HCT116 (cell line): ENCODE measurements around the gene BRIP1.

Source experiments
- CBX3 ChIP-seq: IDR thresholded peaks from 2 replicates; pipeline ENCODE4 v1.6.1; 2012; ENCODE audit warnings: low read depth
- CTCF ChIP-seq, 3 experiments: fragments of 200-600 bp in 1 of 3; sonication (generic) in 1 of 3; IDR thresholded peaks in 2 of 3; conservative IDR thresholded peaks in 1 of 3; 2 replicates each; pipeline ENCODE4 v1.5.1; 2012 to 2017; ENCODE audit warnings: low read depth in 2 of 3, low read length in 2 of 3, antibody characterized with exemption in 1 of 3, borderline replicate concordance in 1 of 3, control low read depth in 1 of 3, mild to moderate bottlenecking in 1 of 3, mixed read lengths in 1 of 3, mixed run types in 1 of 3, moderate library complexity in 1 of 3; ENCODE audit not compliant: insufficient read depth in 1 of 3
- EGR1 ChIP-seq: IDR thresholded peaks from 2 replicates; pipeline ENCODE4 v1.6.1; 2012; ENCODE audit warnings: low read depth
- EZH2 ChIP-seq: fragments of 200-600 bp; sonication (generic); IDR thresholded peaks from 2 replicates; pipeline ENCODE4 v1.6.1; 2017; ENCODE audit warnings: antibody characterized with exemption, mixed run types
- MAX ChIP-seq: IDR thresholded peaks from 2 replicates; pipeline ENCODE4 v1.6.1; 2012
- POLR2A ChIP-seq: IDR thresholded peaks from 2 replicates; pipeline ENCODE4 v1.7.0; 2011; ENCODE audit warnings: borderline replicate concordance; ENCODE audit not compliant: insufficient read depth, insufficient read length; ENCODE audit errors: extremely low read depth
- ZNF274 ChIP-seq: fragments of 200-500 bp; sonication (Bioruptor generic); IDR thresholded peaks from 2 replicates; pipeline ENCODE4 v1.6.1; 2014; ENCODE audit warnings: mild to moderate bottlenecking, low read depth, low read length, inconsistent platforms

- no peak for TF ChIP-seq ZNF274
- no peak for TF ChIP-seq EZH2
- TF ChIP-seq CTCF (IDR thresholded peaks at IDR 0.05 in 2 of 3, conservative IDR thresholded peaks at IDR 0.05 in 1 of 3; ENCODE audit: borderline replicate concordance in 1 of 3, insufficient read depth in 1 of 3, low read depth in 2 of 3, low read length in 2 of 3): no peak
- no peak for TF ChIP-seq MAX
- no peak for TF ChIP-seq CBX3
- TF ChIP-seq POLR2A: no peak
- TF ChIP-seq EGR1: no peak
Observed at GRCh38 chr17:61723183-61723582, 140.1 kb downstream of the BRIP1 start.
